A549 treated with CORT108297 at 1 μM for 4 hours (cell line): ENCODE results near the gene TIE1. TPM values are rescaled to one million over a fixed set of nuclear protein-coding genes. Genes with fewer than 3 reads are reported as not detected.

Experiments
- total RNA-seq: library from RNA; stranded (reverse); fragments of 200-300 nt; extraction: Qiagen RNA extraction; gene quantifications from 5 replicates; pipeline ENCODE4 v1.2.3, GENCODE V29; 2022

The TIE1 gene
- total RNA-seq, result not detected in 5 replicates

DNA sequence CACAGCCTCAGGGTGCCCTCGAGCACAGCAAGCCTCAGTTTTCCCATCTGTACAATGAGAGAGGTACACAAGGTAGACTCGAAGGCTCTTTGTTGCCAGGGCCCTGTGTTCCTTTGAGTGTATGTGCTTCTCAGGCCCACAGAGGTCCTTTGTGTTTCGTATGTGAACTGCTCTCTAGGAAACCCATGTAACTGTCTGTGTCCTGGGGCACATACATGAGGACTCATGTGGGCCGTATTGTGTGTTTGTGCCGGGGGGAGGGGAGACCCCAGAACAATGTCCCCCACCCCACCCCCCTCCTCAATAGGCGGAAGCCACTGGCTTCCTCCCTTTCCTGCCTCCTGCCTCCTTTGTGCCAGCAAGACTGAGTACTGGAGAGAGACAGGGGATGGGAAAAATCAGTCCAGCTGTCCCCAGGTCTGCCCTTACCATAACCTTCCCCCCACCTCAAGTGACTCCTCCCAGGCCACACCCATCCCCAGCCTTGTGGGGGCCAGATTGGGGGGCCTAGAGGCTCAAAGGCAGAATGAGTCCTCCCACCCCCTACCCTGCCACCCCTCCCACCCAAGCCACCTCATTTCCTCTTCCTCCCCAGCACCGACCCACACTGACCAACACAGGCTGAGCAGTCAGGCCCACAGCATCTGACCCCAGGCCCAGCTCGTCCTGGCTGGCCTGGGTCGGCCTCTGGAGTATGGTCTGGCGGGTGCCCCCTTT, at the start of gene TIE1:
Gene TIE1, plus strand, starts transcription at position 605 of the 717 bp plus-strand sequence. Its CDS starts 90 bp downstream, at position 695.

DNA sequence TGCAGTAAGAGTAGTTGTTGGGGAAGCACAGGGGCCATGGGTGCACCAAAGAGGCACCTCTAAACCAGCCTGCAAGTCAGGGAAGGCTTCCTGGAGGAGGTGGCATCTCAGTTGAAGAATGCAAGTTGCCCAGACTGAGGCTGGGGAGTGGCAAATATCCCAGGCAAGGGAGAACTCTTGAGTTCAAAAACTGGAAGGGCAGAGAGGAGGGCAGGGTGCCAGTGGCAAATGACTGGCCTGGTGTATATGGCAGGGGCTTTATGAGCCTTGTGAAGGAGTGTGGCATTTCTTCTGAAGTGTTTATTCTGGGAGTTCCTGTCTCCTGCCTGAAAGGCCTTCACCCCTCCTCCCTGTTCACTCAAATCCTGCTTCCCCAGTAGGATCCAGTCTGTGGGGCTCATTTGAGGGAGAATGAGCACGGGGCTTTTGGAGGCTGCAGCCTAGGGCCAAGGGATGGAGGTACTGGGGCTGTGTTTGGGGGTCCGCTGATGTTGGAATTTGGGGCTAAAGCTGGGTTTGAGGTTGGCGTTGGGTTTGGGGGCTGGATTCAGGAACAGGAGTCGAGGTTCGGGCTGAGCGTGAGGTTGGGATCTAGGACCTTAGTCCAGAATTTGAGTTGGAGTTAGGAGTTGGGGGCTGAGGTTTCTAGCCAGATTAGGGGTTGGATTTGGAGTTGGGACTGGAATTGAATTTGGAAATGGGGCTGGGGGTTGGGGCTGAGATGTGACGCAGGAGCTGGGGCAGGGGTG, 31.0 kb upstream of the TIE1 start, which contains the start of gene TMEM125:
Gene TMEM125, plus strand, starts transcription at position 357 of the 749 bp plus-strand sequence. CDS start 2,740 bp downstream, outside the sequence.

DNA sequence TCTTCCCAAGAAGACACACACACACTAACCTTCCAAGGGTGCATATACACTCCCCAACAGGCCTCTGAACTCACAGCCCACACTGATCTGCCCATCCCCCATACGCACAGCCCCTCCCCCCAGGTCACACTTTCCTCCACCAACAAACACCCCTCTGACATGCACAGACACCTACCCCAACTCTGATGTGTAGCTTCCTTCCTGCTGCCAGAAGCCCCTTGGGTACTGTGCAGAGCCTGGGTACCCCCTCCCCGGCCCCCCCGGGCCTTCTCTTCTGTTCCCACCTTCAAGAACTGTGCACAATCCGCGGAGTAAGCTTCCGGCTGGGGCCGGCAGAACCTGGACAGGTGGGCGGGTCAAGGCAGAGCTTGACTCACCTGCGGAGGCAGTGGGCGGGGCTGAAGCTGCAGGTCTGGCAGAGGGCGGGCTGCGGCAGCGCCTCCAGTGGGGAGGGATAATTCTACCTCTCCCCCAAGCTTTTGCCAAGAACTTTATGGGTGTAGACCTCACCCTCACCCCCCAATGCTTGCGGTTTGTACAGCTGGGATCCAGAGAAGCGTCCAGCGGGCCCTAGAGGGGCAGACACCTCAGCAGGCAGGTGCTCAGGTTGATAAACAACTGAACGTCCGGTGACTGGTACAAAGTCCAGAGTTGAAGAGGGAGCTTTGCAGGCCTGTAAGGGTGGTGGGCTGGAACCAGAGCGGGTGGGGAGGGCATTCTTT, 15.4 kb upstream of the TIE1 start, which contains the start of gene C1orf210:
Gene C1orf210, minus strand, starts transcription at position 313 of the 722 bp plus-strand sequence. CDS start 2,311 bp downstream, outside the sequence.

DNA sequence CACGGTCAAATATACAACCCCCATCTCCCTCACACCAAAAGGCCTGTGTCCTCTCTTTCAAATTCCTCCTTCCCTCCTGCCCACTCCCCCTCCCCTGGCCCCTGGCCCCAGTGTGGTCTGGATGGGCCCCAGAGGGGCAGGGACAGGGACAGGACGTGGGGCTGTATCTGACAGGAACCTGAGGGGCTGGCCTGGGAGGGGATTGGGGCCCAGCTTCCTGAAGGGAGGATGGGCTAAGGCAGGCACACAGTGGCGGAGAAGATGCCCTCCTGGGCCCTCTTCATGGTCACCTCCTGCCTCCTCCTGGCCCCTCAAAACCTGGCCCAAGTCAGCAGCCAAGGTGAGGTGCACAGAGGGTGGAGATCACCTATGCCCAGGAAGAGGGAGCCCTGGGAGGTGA, 36.8 kb downstream of the TIE1 start, which contains the start of gene MPL:
Gene MPL, plus strand, starts transcription at position 231 of the 400 bp plus-strand sequence. Its CDS starts 31 bp downstream, at position 262.

DNA sequence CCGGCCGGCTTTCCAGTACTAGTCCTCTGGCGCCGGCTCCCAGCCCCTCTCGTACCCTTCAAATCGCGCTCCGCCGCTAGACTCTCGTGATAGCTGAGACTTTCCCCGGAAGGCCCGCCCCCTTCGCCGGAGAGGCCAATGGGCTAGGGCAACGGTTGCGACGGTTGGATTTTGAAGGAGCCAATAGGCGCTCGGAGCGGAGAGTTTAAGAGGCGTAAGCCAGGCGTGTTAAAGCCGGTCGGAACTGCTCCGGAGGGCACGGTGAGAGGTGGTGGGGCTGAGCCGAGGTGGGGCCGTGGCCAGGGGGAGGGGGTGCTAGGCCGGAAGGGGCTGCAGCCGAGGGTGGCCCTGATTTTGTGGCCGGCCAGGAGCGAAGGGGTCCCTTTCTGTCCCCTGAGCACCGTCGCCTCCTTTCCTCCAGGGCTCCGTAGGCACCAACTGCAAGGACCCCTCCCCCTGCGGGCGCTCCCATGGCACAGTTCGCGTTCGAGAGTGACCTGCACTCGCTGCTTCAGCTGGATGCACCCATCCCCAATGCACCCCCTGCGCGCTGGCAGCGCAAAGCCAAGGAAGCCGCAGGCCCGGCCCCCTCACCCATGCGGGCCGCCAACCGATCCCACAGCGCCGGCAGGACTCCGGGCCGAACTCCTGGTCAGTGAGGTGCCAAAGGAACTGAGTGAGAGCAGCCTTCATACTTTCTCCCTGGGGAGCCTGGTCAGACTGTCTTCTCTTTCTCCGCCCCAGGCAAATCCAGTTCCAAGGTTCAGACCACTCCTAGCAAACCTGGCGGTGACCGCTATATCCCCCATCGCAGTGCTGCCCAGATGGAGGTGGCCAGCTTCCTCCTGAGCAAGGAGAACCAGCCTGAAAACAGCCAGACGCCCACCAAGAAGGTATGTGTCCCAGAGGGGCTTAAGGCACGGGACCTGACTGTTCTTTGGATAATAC, 58.2 kb downstream of the TIE1 start, which contains the start of gene CDC20:
Gene CDC20, plus strand, starts transcription at position 236 of the 948 bp plus-strand sequence. Its CDS starts 235 bp downstream, at position 471.

DNA sequence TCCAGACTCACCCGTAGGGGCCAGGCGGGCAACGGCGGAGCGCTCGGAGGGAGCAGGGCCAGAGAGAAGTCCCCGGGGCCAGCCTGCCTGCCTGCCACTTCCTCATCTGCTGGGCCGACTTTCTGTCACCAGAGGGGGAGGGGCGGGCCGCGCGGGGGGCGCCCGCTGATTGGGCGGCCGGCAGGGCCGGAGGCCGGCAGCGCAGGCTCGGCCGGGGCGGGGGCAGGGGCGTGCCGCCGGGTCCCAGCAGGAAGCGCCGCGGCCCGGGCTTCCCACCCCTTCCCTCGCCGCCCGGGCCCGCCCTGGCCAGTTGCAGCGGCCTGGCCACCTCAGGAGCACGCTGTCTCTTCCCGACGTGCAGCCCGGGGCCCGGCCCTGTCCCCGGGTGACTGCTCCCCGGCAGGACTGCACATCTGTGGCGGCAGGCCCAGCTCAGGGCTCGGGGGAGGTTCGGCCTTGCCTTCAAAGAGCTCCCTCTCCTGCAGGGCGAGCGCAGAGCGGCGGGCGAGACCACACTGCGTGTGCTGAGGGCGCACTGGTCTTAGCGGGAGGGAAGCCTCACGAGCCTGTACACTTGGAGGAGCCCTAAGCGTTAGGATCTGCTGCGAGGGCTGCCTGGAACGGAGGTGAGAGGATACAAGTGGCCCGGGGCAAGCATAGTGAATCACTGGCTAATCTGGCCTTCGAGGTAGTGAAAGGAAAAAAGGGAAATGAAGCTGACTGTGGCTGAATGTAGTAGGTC, 67.3 kb downstream of the TIE1 start, which contains the start of gene ELOVL1:
Gene ELOVL1, minus strand, starts transcription at position 108 of the 742 bp plus-strand sequence. CDS start 2,402 bp downstream, outside the sequence.

Other genes starting within 250 kb of the TIE1 start
- gene EBNA1BP2, start 128.7 kb upstream of the TIE1 start, total RNA-seq, result 176 to 196 TPM (median 188 TPM) in 5 replicates
- 0.36 to 0.62 TPM (median 0.47 TPM) in 5 replicates for gene CFAP57, start 128.7 kb upstream of the TIE1 start, total RNA-seq
- 0.09 TPM in 1 of 5 replicates, not detected in the others for gene TMEM125, start 31.0 kb upstream of the TIE1 start, total RNA-seq
- not detected in 5 replicates for gene C1orf210, start 15.4 kb upstream of the TIE1 start, total RNA-seq
- 0.14 TPM in 1 of 5 replicates, not detected in the others for gene MPL, start 36.8 kb downstream of the TIE1 start, total RNA-seq
- 187 to 214 TPM (median 200 TPM) in 5 replicates for gene CDC20, start 58.0 kb downstream of the TIE1 start, total RNA-seq
- gene ELOVL1, start 67.0 kb downstream of the TIE1 start, total RNA-seq, result 144 to 161 TPM (median 146 TPM) in 5 replicates
- gene MED8, start 88.8 kb downstream of the TIE1 start, total RNA-seq, result 36.6 to 38.3 TPM (median 37.3 TPM) in 5 replicates
- gene SZT2, start 88.9 kb downstream of the TIE1 start, total RNA-seq, result 5.5 to 8.7 TPM (median 8.3 TPM) in 5 replicates
- 13.3 to 18.1 TPM (median 16.7 TPM) in 5 replicates for gene HYI, start 152.9 kb downstream of the TIE1 start, total RNA-seq
- gene PTPRF, start 229.9 kb downstream of the TIE1 start, total RNA-seq, result 80.8 to 120 TPM (median 98.1 TPM) in 5 replicates